K562 (cell line): ENCODE data around the gene DIP2C.

ENCODE experiments used
- CREM ChIP-seq: IDR thresholded peaks from 2 replicates; pipeline ENCODE4 v1.6.1; 2014; ENCODE audit warnings: antibody characterized with exemption, low read depth
- DPF2 ChIP-seq: fragments of 450-650 bp; IDR thresholded peaks from 2 replicates; pipeline ENCODE4 v1.6.1; 2016
- FOXJ3 ChIP-seq: sonication (generic); formaldehyde crosslinking; IDR thresholded peaks from 2 replicates; pipeline ENCODE4 v1.4.0; 2020; ENCODE audit warnings: mild to moderate bottlenecking, missing genetic modification reagents
- HNRNPK ChIP-seq: fragments of 200-400 bp; formaldehyde crosslinking; IDR thresholded peaks from one replicate; pipeline ENCODE4 v1.6.1; 2018; ENCODE audit warnings: mild to moderate bottlenecking, low read depth, low read length; ENCODE audit not compliant: poor library complexity, severe bottlenecking
- MAFG ChIP-seq: fragments of 450-650 bp; conservative IDR thresholded peaks from 2 replicates; pipeline ENCODE4 v1.6.1; 2016; ENCODE audit warnings: missing genetic modification characterization, missing compliant biosample characterization
- NRF1 ChIP-seq, 2 experiments: fragments of 450-650 bp; IDR thresholded peaks in 1 of 2; conservative IDR thresholded peaks in 1 of 2; 2 replicates each; pipeline ENCODE4 v1.6.1; 2014; ENCODE audit warnings: mild to moderate bottlenecking in 2 of 2
- SP1 ChIP-seq: sonication (generic); formaldehyde crosslinking; IDR thresholded peaks from 2 replicates; pipeline ENCODE4 v1.8.1; 2022; ENCODE audit warnings: mild to moderate bottlenecking, missing genetic modification reagents
- SRSF1 ChIP-seq: fragments of 200-400 bp; formaldehyde crosslinking; IDR thresholded peaks from 2 replicates; pipeline ENCODE4 v1.6.1; 2017; ENCODE audit warnings: mild to moderate bottlenecking, low read depth, low read length, moderate library complexity
- TCF7L2 ChIP-seq: fragments of 150-350 bp; IDR thresholded peaks from 2 replicates; pipeline ENCODE4 v1.6.1; 2016; ENCODE audit warnings: low read depth, mild to moderate bottlenecking, low read length, moderate library complexity
- ZNF24 ChIP-seq: fragments of 450-650 bp; IDR thresholded peaks from 2 replicates; pipeline ENCODE4 v1.6.1; 2016
- TF ChIP-seq, protein P1 (sequence below): sonication (generic); formaldehyde crosslinking; IDR thresholded peaks from 2 replicates; pipeline ENCODE4 v1.5.0; 2020; ENCODE audit warnings: missing genetic modification reagents

DNA sequence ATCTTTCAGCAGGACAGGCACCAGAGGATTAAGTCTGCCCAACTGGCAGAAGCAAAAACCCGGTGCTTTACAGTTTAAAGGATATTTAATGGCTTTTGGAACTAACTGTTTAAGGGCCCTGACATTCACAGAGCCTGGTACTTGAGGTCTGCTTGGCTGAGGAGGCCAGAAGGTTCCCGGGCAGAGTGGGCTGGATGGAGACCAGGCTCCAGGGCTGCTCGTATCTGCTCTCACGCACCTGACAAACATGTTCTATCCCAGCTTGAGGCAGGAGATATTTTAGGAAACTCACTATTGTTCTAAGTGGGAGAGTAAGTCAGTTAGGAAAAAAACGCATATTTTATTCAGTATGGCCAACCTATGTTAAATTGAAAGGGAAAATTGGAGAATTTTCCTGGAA, 410.8 kb downstream of the DIP2C start:
- TF ChIP-seq HNRNPK = no peak
- no peak for TF ChIP-seq DPF2
- TF ChIP-seq ZNF24 = no peak
- no peak for TF ChIP-seq SP1 (CRISPR knock-in tag)
- TF ChIP-seq, protein P1, sequence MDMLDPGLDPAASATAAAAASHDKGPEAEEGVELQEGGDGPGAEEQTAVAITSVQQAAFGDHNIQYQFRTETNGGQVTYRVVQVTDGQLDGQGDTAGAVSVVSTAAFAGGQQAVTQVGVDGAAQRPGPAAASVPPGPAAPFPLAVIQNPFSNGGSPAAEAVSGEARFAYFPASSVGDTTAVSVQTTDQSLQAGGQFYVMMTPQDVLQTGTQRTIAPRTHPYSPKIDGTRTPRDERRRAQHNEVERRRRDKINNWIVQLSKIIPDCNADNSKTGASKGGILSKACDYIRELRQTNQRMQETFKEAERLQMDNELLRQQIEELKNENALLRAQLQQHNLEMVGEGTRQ (CRISPR knock-in tag) = no peak
- no peak for TF ChIP-seq TCF7L2
- TF ChIP-seq NRF1 (conservative IDR thresholded peaks at IDR 0.05 in 1 of 2, IDR thresholded peaks at IDR 0.05 in 1 of 2) = no peak
- TF ChIP-seq CREM = no peak
- no peak for TF ChIP-seq SRSF1
- TF ChIP-seq FOXJ3 (CRISPR knock-in tag) = no peak
- no peak for TF ChIP-seq MAFG
